Smooth muscle cell (in vitro differentiated cells): Measurements from ENCODE around the gene MN1. TPM values are rescaled to one million over a fixed set of nuclear protein-coding genes. Genes with fewer than 3 reads are reported as not detected.

Experiments used
- DNase-seq: peaks from one replicate; lab custom pipeline; 2025; ENCODE audit not compliant: unreplicated experiment; lab: John Stamatoyannopoulos, UW
- H2AFZ ChIP-seq: fragments of 200-600 bp; sonication (generic); 2 replicates; pipeline ENCODE4 v1.6.0; 2016; ENCODE audit warnings: antibody characterized with exemption, low read depth, mild to moderate bottlenecking
- H3F3A ChIP-seq: fragments of 200-600 bp; sonication (generic); 2 replicates; pipeline ENCODE4 v1.6.0; 2017; ENCODE audit warnings: antibody characterized with exemption, low read depth
- H3K27ac ChIP-seq: fragments of 200-600 bp; sonication (generic); 2 replicates; pipeline ENCODE4 v1.5.1; 2016; ENCODE audit warnings: low read depth, mild to moderate bottlenecking
- H3K27me3 ChIP-seq: fragments of 200-600 bp; sonication (generic); 2 replicates; pipeline ENCODE4 v1.6.1; 2016; ENCODE audit warnings: low read depth, mild to moderate bottlenecking
- H3K36me3 ChIP-seq: fragments of 200-600 bp; sonication (generic); 2 replicates; pipeline ENCODE4 v1.5.1; 2016; ENCODE audit warnings: low read depth
- H3K4me1 ChIP-seq: fragments of 200-600 bp; sonication (generic); 2 replicates; pipeline ENCODE4 v1.5.1; 2016; ENCODE audit warnings: low read depth
- H3K4me2 ChIP-seq: fragments of 200-600 bp; sonication (generic); 2 replicates; pipeline ENCODE4 v1.6.0; 2016; ENCODE audit warnings: mild to moderate bottlenecking
- H3K4me3 ChIP-seq: fragments of 200-600 bp; sonication (generic); 2 replicates; pipeline ENCODE4 v1.5.1; 2016; ENCODE audit warnings: mild to moderate bottlenecking
- H3K79me2 ChIP-seq: fragments of 200-600 bp; sonication (generic); 2 replicates; pipeline ENCODE4 v1.6.0; 2016; ENCODE audit warnings: low read depth, mild to moderate bottlenecking
- H3K9ac ChIP-seq: fragments of 200-600 bp; sonication (generic); 2 replicates; pipeline ENCODE4 v1.6.0; 2016; ENCODE audit warnings: low read depth
- H3K9me3 ChIP-seq: fragments of 200-600 bp; sonication (generic); replicated peaks from 2 replicates; pipeline ENCODE4 v1.5.1; 2016; ENCODE audit warnings: low read depth
- H4K20me1 ChIP-seq: fragments of 200-600 bp; sonication (generic); 2 replicates; pipeline ENCODE4 v1.6.0; 2016; ENCODE audit warnings: low read depth
- WGBS: methylation state at CpG from one replicate; pipeline ENCODE4 v1.1.7; 2016; ENCODE audit warnings: low lambda C conversion rate; 5-methylcytosine and 5-hydroxymethylcytosine counted together
- polyA plus RNA-seq: library from polyadenylated mRNA; unstranded; fragments of >200 nt; fragmentation: Nextera tagmentation; extraction: Ambion mirVana; gene quantifications from 2 replicates; pipeline ENCODE4 v1.2.1, GENCODE V29; 2016
- total RNA-seq: library from RNA; depleted of rRNA; stranded (reverse); fragments of >200 nt; gene quantifications from 2 replicates; pipeline ENCODE4 v1.2.3, GENCODE V29; 2014
- TF ChIP-seq, protein P1 (sequence below): fragments of 200-600 bp; sonication (generic); IDR thresholded peaks from 2 replicates; pipeline ENCODE4 v1.5.1; 2017; ENCODE audit warnings: borderline replicate concordance, mild to moderate bottlenecking, antibody characterized with exemption; ENCODE audit not compliant: insufficient read depth, poor library complexity, severe bottlenecking

MN1 gene
- total and polyA plus RNA-seq, 2 experiments from 2014 or later: 0.98 to 3.3 TPM

DNA sequence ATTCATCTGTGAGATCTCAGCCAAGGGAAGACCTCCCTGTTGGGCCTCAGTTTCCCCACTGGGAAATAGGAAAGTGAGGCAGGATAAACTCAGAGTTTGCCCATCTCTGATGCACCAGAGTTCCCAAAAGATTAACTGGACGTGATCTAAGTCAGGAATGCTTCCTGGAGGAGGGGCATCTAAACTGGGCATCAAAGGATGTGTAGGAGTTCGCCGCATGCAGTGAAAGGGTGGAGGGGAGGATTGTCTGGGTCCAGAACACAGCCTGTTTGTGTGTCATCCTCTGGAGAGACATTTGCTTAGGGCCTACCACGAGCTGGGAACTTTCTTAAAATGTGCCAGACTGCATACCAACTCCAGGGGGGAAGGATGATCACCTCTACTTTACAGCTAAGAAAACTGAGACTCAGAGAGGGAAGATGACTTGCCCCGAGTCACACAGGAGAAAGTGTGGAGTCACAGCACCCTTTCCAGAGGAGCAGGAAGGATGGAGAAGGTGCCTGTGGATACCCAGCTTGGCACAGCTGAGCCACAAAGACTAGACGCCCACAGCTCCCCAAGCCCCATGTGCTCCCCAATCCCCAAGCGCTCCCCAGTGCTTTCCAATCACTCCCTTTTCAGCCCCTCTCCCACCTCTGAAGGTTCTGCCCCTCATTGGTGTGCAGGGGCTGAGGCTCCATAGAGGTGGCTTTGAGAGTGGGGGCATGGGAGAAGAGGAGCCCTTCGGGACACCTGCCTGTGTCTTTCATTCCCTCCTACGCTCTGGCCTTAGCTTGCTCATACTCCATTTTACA is 50.1 kb downstream of the MN1 start:
- peaks cover 10% of the 10 kb centered on the region for H3F3A ChIP-seq
- H2AFZ ChIP-seq: no peak overlapping the region
- no peaks in the 10 kb centered on the region for H3K27me3 ChIP-seq
- H3K9me3 ChIP-seq: no peaks in the 10 kb centered on the region
- peaks cover 29% of the 10 kb centered on the region for H3K4me1 ChIP-seq
- H3K36me3 ChIP-seq: no peaks in the 10 kb centered on the region
- no peaks in the 10 kb centered on the region for H3K79me2 ChIP-seq
- H3K9ac ChIP-seq: no peak overlapping the region
- no peak for DNase-seq
- TF ChIP-seq, protein P1, sequence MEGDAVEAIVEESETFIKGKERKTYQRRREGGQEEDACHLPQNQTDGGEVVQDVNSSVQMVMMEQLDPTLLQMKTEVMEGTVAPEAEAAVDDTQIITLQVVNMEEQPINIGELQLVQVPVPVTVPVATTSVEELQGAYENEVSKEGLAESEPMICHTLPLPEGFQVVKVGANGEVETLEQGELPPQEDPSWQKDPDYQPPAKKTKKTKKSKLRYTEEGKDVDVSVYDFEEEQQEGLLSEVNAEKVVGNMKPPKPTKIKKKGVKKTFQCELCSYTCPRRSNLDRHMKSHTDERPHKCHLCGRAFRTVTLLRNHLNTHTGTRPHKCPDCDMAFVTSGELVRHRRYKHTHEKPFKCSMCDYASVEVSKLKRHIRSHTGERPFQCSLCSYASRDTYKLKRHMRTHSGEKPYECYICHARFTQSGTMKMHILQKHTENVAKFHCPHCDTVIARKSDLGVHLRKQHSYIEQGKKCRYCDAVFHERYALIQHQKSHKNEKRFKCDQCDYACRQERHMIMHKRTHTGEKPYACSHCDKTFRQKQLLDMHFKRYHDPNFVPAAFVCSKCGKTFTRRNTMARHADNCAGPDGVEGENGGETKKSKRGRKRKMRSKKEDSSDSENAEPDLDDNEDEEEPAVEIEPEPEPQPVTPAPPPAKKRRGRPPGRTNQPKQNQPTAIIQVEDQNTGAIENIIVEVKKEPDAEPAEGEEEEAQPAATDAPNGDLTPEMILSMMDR: no peak
- 61% methylated on average over 9 of the region's 9 CpGs for WGBS
- H4K20me1 ChIP-seq: no peaks in the 10 kb centered on the region
- no peak overlapping the region for H3K4me3 ChIP-seq
- H3K4me2 ChIP-seq: no peak overlapping the region
- no peak overlapping the region for H3K27ac ChIP-seq

DNA sequence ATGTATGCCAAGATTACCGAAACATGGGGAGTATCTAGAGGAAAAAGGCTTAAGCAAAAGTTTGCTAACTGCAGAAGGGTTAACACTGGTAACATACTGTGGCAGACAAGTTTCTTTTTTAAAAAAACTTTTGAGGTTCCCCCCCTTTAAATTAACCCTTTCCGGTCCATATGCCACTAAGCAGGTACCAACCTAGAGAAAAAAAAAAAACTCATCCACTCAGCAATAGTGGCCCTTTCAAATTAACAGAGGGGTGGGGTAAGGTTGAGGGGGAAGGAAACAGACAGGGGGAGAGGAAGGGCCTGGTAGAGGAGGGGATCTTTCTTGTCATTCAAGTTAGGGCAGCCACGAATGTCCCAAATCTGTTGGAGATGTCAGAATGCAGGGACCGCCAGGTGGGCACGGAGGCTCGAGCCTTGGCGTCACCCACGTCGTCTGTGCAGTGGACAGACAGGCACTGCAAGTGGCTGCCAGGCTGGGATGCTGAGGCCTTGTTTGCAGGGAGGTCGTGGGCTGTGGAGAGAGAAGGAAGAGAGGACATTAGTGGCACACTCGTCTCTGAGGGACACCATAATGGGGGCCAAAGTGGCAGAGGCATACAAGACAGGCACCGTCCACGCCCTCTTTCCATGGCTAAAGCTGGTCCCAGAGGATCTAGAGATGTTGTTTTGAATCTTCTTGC is 50.8 kb downstream of the MN1 start:
- WGBS: 89% methylated on average over 13 of the region's 13 CpGs
- TF ChIP-seq, protein P1: no peak

DNA sequence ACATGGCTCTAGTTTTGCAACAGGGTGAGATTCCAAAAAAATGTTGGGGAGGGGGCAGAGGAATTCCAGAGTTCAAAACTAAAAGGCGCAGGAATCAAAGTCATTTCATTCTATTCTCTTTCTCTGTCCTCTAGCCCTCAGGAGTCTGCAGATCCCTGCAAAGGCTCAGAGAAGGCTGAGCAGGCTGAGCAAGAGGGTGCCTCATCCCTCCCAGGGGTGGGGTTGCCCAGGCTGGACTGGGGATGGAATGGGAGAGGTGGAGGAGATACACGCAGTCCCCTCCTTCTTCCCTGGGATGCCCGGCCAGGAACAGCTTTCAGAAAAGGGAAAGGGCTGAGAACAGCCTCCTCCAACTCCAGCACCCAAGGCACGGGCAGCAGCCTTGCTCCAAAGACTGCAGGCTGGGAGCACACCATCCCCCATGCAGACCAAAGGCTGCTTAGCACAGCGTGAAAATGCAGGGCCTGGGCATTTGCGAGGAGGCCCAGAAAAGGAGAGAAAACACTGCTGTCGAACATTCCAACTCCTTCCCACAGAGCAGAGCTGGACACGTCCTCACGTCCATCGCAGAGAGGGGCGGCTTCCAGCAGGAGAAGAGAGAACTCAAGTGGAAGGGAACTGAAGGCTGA is 51.8 kb downstream of the MN1 start:
- Histone ChIP-seq H3K27me3 (peaks cover 16% of the 10 kb centered on the region), H3K36me3 (no peaks in the 10 kb centered on the region), H3K4me3 (no peak overlapping the region), H3K27ac (no peak overlapping the region), H3K4me1 (peaks cover 29% of the 10 kb centered on the region), H4K20me1 (no peaks in the 10 kb centered on the region), H3K9me3 (no peaks in the 10 kb centered on the region), H3K79me2 (no peaks in the 10 kb centered on the region), H3K4me2 (peak overlapping the region; percentile 79), H3K9ac (no peak overlapping the region), H2AFZ (no peak overlapping the region), H3F3A (peaks cover 10% of the 10 kb centered on the region)
- WGBS: 18% methylated on average over 11 of the region's 11 CpGs
- TF ChIP-seq, protein P1: no peak
- peak; percentile 17 for DNase-seq

More for the DNA sequence above, 50.8 kb downstream of the MN1 start:
- Histone ChIP-seq H4K20me1 (no peaks in the 10 kb centered on the region), H3K27me3 (peaks cover 7% of the 10 kb centered on the region), H3K9me3 (no peaks in the 10 kb centered on the region), H3K9ac (no peak overlapping the region), H3K79me2 (no peaks in the 10 kb centered on the region), H3K27ac (no peak overlapping the region), H3K4me1 (peaks cover 29% of the 10 kb centered on the region), H3K36me3 (no peaks in the 10 kb centered on the region), H2AFZ (no peak overlapping the region), H3F3A (peaks cover 10% of the 10 kb centered on the region), H3K4me3 (no peak overlapping the region), H3K4me2 (no peak overlapping the region)
- DNase-seq: no peak
